Panc1 (cell line): Measurements from ENCODE around the gene CCDC51. TPM values are rescaled to one million over a fixed set of nuclear protein-coding genes. Genes with fewer than 3 reads are reported as not detected.

Experiments
- ATAC-seq: fragments of 200-7000 bp; cut with Tn5 transposase; 2 replicates; pipeline ENCODE4 v1.9.1; 2020; ENCODE audit warnings: mild to moderate bottlenecking, moderate library complexity
- BruUV-seq: library from RNA; stranded (reverse); fragments of 400-500 nt; replicated peaks from 2 replicates; lab custom pipeline; 2021; lab: Mats Ljungman, UMichigan
- CTCF ChIA-PET: fragments of 300-600 bp; sonication (Branson Sonifier 250); formaldehyde crosslinking; loops from one replicate; lab custom pipeline; 2022; ENCODE audit warnings: antibody characterized with exemption; lab: Charles Lee
- POLR2A ChIA-PET: fragments of 300-600 bp; sonication (Branson Sonifier 250); formaldehyde crosslinking; loops from one replicate; lab custom pipeline; 2022; ENCODE audit warnings: antibody characterized with exemption; lab: Charles Lee
- DNase-seq: peaks from one replicate; pipeline ENCODE4 v3.0.0-alpha.2; 2010; ENCODE audit warnings: low read depth, low spot score
- H3K27ac ChIP-seq: 2 replicates; pipeline ENCODE4 v1.5.1; 2011; ENCODE audit warnings: mild to moderate bottlenecking, low read length, inconsistent platforms
- H3K27me3 ChIP-seq: fragments of 200-500 bp; sonication (Bioruptor generic); 2 replicates; pipeline ENCODE4 v1.6.0; 2014; ENCODE audit warnings: low read length, inconsistent platforms; ENCODE audit not compliant: control insufficient read depth, insufficient read depth
- H3K36me3 ChIP-seq: fragments of 200-500 bp; sonication (Bioruptor generic); 2 replicates; pipeline ENCODE4 v1.5.1; 2014; ENCODE audit warnings: inconsistent platforms, mild to moderate bottlenecking, low read length, moderate library complexity; ENCODE audit not compliant: control insufficient read depth, insufficient read depth
- H3K4me1 ChIP-seq: 2 replicates; pipeline ENCODE4 v1.5.1; 2011; ENCODE audit warnings: inconsistent platforms, mild to moderate bottlenecking, low read length, moderate library complexity; ENCODE audit not compliant: control insufficient read depth, insufficient read depth
- H3K4me3 ChIP-seq, 2 experiments: 2 replicates each; pipeline ENCODE4 v1.5.1; 2011 to 2012; ENCODE audit warnings: low read depth in 2 of 2, low read length in 2 of 2, mild to moderate bottlenecking in 2 of 2, inconsistent platforms in 1 of 2, moderate library complexity in 1 of 2
- H3K9me3 ChIP-seq: fragments of 200-500 bp; sonication (Bioruptor generic); 2 replicates; pipeline ENCODE4 v1.5.1; 2014; ENCODE audit warnings: low read depth, mild to moderate bottlenecking, inconsistent platforms, low read length, moderate library complexity; ENCODE audit not compliant: control insufficient read depth, insufficient read depth
- CTCF ChIP-seq: fragments of 450-650 bp; IDR thresholded peaks from 2 replicates; pipeline ENCODE4 v1.5.1; 2017; ENCODE audit warnings: mild to moderate bottlenecking
- POLR2AphosphoS5 ChIP-seq: IDR thresholded peaks from 2 replicates; pipeline ENCODE4 v1.6.1; 2012; ENCODE audit warnings: mild to moderate bottlenecking, low read depth, low read length, moderate library complexity
- REST ChIP-seq, 2 experiments: IDR thresholded peaks; 2 replicates each; pipeline ENCODE4 v1.6.1; 2011 to 2012; ENCODE audit warnings: low read depth in 2 of 2, control low read depth in 1 of 2, low read length in 1 of 2, mild to moderate bottlenecking in 1 of 2, moderate library complexity in 1 of 2; ENCODE audit not compliant: insufficient read depth in 1 of 2
- SIN3A ChIP-seq: IDR thresholded peaks from 2 replicates; pipeline ENCODE4 v1.6.1; 2012; ENCODE audit warnings: low read depth, mild to moderate bottlenecking, low read length, moderate library complexity, borderline replicate concordance; ENCODE audit not compliant: insufficient read depth
- TCF7L2 ChIP-seq: IDR thresholded peaks from 2 replicates; pipeline ENCODE4 v1.6.1; 2011; ENCODE audit warnings: mild to moderate bottlenecking, low read depth, low read length, inconsistent platforms
- in situ Hi-C: cut with HindIII; loops from 2 replicates; pipeline ENCODE4 v1.10.0; 2016; ENCODE audit warnings: low sequenced_read_pairs, low pct_unique_long_range_greater_than_20kb
- intact Hi-C: fragments of 100-400 bp; cut with micrococcal nuclease; formaldehyde crosslinking; loops from one replicate; pipeline ENCODE4 v1.10.0; 2022; ENCODE audit not compliant: unreplicated experiment
- total RNA-seq: library from RNA; stranded (reverse); gene quantifications from one replicate; pipeline ENCODE4 v1.2.1, GENCODE V29; 2021; ENCODE audit not compliant: unreplicated experiment

Gene CCDC51
- total RNA-seq, 1 experiment from 2014 or later = 11.9 TPM

GRCh38 chr3:48429960-48430707 lies 9.8 kb downstream of the CCDC51 start, which contains the start of gene PLXNB1:
TSS of gene PLXNB1 (minus strand) at chr3:48430086. CDS start at chr3:48424611, 5,475 bp downstream.
- Histone ChIP-seq H3K4me3 (peak within 1 kb of the TSS; percentile 53 to 59), H3K4me1 (peaks cover 4% of the 10 kb centered on the region; the same call in 1 of the 2 replicates), H3K9me3 (no peaks in the 10 kb centered on the region), H3K27me3 (no peaks in the 10 kb centered on the region), H3K36me3 (no peaks in the 10 kb centered on the region), H3K27ac (peak within 1 kb of the TSS; percentile 23; the same call in 1 of the 2 replicates)
- CTCF ChIA-PET = no interaction called here
- no TSS peak for BruUV-seq
- intact Hi-C loops (loop anchor here (5.0 kb wide), 1 partner anchor 148 kb away; no protein-coding TSS in a partner anchor), in situ Hi-C loops (no loop called here)
- ATAC-seq (no peak), DNase-seq (no peak)
- POLR2A ChIA-PET = no interaction called here
- TF ChIP-seq POLR2AphosphoS5 (no peak), SIN3A (no peak), TCF7L2 (no peak), REST (IDR thresholded peaks at IDR 0.05; ENCODE audit: insufficient read depth in 1 of 2, low read depth in 2 of 2, low read length in 1 of 2) (no peak), CTCF (no peak)

GRCh38 chr3:48429317-48429959 lies 10.5 kb downstream of the CCDC51 start:
- H3K9me3 ChIP-seq = no peaks in the 10 kb centered on the region
- ChIA-PET CTCF (no interaction called here), POLR2A (no interaction called here)
- H3K27me3 ChIP-seq = no peaks in the 10 kb centered on the region
- intact Hi-C loops = no loop called here
- peak overlapping the region; percentile 23; the same call in 1 of the 2 replicates for H3K27ac ChIP-seq
- in situ Hi-C loops = no loop called here
- no peaks in the 10 kb centered on the region for H3K36me3 ChIP-seq
- no TSS peak for BruUV-seq
- TF ChIP-seq TCF7L2 = no peak
- TF ChIP-seq CTCF = no peak
- TF ChIP-seq POLR2AphosphoS5 = no peak
- no peak for TF ChIP-seq SIN3A
- TF ChIP-seq REST (IDR thresholded peaks at IDR 0.05; ENCODE audit: insufficient read depth in 1 of 2, low read depth in 2 of 2, low read length in 1 of 2) = no peak
- peak overlapping the region; percentile 53 to 59 for H3K4me3 ChIP-seq
- peaks cover 4% of the 10 kb centered on the region; the same call in 1 of the 2 replicates for H3K4me1 ChIP-seq
- ATAC-seq (peak; percentile 64), DNase-seq (no peak)
